DMS153 treated with DMSO at 0.1 percent for 48 hours (cell line): ENCODE measurements around the gene CDC34.

Experiments
- DNase-seq: peaks from one replicate; lab custom pipeline; 2025; ENCODE audit not compliant: unreplicated experiment; lab: John Stamatoyannopoulos, UW

Gene CDC34

GRCh38 chr19:497491-497868, 34.1 kb upstream of the CDC34 start:
- DNase-seq = no peak

- no peak for DNase-seq
These were observed 33.6 kb upstream of the CDC34 start for GRCh38 chr19:497869-498510.

GRCh38 chr19:498511-498891, 33.1 kb upstream of the CDC34 start:
- no peak for DNase-seq

- no peak for DNase-seq
These were observed 32.5 kb upstream of the CDC34 start for GRCh38 chr19:498977-499623.

- no peak for DNase-seq
These were observed 29.9 kb upstream of the CDC34 start for GRCh38 chr19:501646-502045.

- no peak for DNase-seq
These were observed 26.9 kb upstream of the CDC34 start for GRCh38 chr19:504616-505015.

- DNase-seq = peak; percentile 86
These were observed 24.9 kb upstream of the CDC34 start for GRCh38 chr19:506404-507285.

- DNase-seq = no peak
These were observed 24.0 kb upstream of the CDC34 start, which contains the start of gene TPGS1 for GRCh38 chr19:507286-508203. Gene TPGS1, plus strand, starts transcription at chr19:507497. Its CDS starts 10 bp downstream, at chr19:507507.

- DNase-seq = no peak
These were observed 23.1 kb upstream of the CDC34 start for GRCh38 chr19:508204-509150.

GRCh38 chr19:510606-511100, 20.9 kb upstream of the CDC34 start:
- DNase-seq = peak; percentile 19

- DNase-seq = peak; percentile 40
These were observed 20.3 kb upstream of the CDC34 start for GRCh38 chr19:511101-511851.

- peak; percentile 17 for DNase-seq
These were observed 18.8 kb upstream of the CDC34 start for GRCh38 chr19:512547-513365.

GRCh38 chr19:513368-514165, 18.0 kb upstream of the CDC34 start:
- DNase-seq = no peak

GRCh38 chr19:514166-514663, 17.3 kb upstream of the CDC34 start:
- DNase-seq = no peak

GRCh38 chr19:517721-518597, 13.6 kb upstream of the CDC34 start:
- no peak for DNase-seq

- no peak for DNase-seq
These were observed 12.8 kb upstream of the CDC34 start for GRCh38 chr19:518598-519231.
